ENCODE data around the gene MLLT3.

The MLLT3 gene

GRCh38 chr9:20553558-20554149 lies 68.6 kb downstream of the MLLT3 start:
- DNase-seq: no peak

GRCh38 chr9:20552874-20553557 lies 69.3 kb downstream of the MLLT3 start:
- no peak for DNase-seq

GRCh38 chr9:20551835-20552234 lies 70.5 kb downstream of the MLLT3 start:
- no peak for DNase-seq

- DNase-seq: no peak
Measured at GRCh38 chr9:20551236-20551635, 71.1 kb downstream of the MLLT3 start.

GRCh38 chr9:20550326-20550725 lies 72.0 kb downstream of the MLLT3 start:
- DNase-seq: no peak

- DNase-seq: no peak
Measured at GRCh38 chr9:20549053-20549452, 73.2 kb downstream of the MLLT3 start.

GRCh38 chr9:20545023-20545622 lies 77.2 kb downstream of the MLLT3 start:
- DNase-seq: no peak

- DNase-seq: no peak
Measured at GRCh38 chr9:20540169-20540863, 82.0 kb downstream of the MLLT3 start.

GRCh38 chr9:20538956-20539355 lies 83.3 kb downstream of the MLLT3 start:
- no peak for DNase-seq

GRCh38 chr9:20538092-20538491 lies 84.2 kb downstream of the MLLT3 start:
- DNase-seq: no peak

- DNase-seq: no peak
Measured at GRCh38 chr9:20537294-20537693, 85.0 kb downstream of the MLLT3 start.

GRCh38 chr9:20532584-20532983 lies 89.7 kb downstream of the MLLT3 start:
- DNase-seq: no peak

- no peak for DNase-seq
Measured at GRCh38 chr9:20529837-20530236, 92.5 kb downstream of the MLLT3 start.

GRCh38 chr9:20528253-20528652 lies 94.0 kb downstream of the MLLT3 start:
- no peak for DNase-seq

- DNase-seq: no peak
Measured at GRCh38 chr9:20526500-20527319, 95.6 kb downstream of the MLLT3 start.

GRCh38 chr9:20524776-20525175 lies 97.5 kb downstream of the MLLT3 start:
- no peak for DNase-seq

- DNase-seq: no peak
Measured at GRCh38 chr9:20518737-20519136, 103.6 kb downstream of the MLLT3 start.

GRCh38 chr9:20513126-20513913 lies 109.0 kb downstream of the MLLT3 start:
- DNase-seq: no peak

GRCh38 chr9:20512636-20513035 lies 109.7 kb downstream of the MLLT3 start:
- no peak for DNase-seq

GRCh38 chr9:20512106-20512505 lies 110.2 kb downstream of the MLLT3 start:
- no peak for DNase-seq

- DNase-seq: no peak
Measured at GRCh38 chr9:20511686-20512085, 110.6 kb downstream of the MLLT3 start.

- no peak for DNase-seq
Measured at GRCh38 chr9:20509466-20509865, 112.8 kb downstream of the MLLT3 start.
